ENCODE results near the gene ELL. TPM values are rescaled to one million over a fixed set of nuclear protein-coding genes. Genes with fewer than 3 reads are reported as not detected.

The ELL gene
- total and polyA plus RNA-seq, 9 of the 15 experiments (the other 6 are each of a cell fraction or from before 2014, with no cell fraction given) = 0.24 to 22.5 (median 4.1) TPM

- no peak for TF ChIP-seq NR0B1 (IDR thresholded peaks at IDR 0.05; ENCODE audit: partially characterized antibody)
- no peak for TF ChIP-seq ZNF444 (CRISPR knock-in tag; IDR thresholded peaks at IDR 0.05)
- TF ChIP-seq NFATC3 (IDR thresholded peaks at IDR 0.05) = no peak
- TF ChIP-seq, protein P1, sequence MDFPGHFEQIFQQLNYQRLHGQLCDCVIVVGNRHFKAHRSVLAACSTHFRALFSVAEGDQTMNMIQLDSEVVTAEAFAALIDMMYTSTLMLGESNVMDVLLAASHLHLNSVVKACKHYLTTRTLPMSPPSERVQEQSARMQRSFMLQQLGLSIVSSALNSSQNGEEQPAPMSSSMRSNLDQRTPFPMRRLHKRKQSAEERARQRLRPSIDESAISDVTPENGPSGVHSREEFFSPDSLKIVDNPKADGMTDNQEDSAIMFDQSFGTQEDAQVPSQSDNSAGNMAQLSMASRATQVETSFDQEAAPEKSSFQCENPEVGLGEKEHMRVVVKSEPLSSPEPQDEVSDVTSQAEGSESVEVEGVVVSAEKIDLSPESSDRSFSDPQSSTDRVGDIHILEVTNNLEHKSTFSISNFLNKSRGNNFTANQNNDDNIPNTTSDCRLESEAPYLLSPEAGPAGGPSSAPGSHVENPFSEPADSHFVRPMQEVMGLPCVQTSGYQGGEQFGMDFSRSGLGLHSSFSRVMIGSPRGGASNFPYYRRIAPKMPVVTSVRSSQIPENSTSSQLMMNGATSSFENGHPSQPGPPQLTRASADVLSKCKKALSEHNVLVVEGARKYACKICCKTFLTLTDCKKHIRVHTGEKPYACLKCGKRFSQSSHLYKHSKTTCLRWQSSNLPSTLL (IDR thresholded peaks at IDR 0.05) = no peak
- TF ChIP-seq ERF (CRISPR knock-in tag; IDR thresholded peaks at IDR 0.05) = no peak
- no peak for TF ChIP-seq NUFIP1 (IDR thresholded peaks at IDR 0.05; ENCODE audit: partially characterized antibody)
- peak; percentile 44; the same call in 1 of the 2 replicates for TF ChIP-seq POLR2AphosphoS2 (IDR thresholded peaks at IDR 0.05; ENCODE audit: low read length)
- TF ChIP-seq, protein P2, sequence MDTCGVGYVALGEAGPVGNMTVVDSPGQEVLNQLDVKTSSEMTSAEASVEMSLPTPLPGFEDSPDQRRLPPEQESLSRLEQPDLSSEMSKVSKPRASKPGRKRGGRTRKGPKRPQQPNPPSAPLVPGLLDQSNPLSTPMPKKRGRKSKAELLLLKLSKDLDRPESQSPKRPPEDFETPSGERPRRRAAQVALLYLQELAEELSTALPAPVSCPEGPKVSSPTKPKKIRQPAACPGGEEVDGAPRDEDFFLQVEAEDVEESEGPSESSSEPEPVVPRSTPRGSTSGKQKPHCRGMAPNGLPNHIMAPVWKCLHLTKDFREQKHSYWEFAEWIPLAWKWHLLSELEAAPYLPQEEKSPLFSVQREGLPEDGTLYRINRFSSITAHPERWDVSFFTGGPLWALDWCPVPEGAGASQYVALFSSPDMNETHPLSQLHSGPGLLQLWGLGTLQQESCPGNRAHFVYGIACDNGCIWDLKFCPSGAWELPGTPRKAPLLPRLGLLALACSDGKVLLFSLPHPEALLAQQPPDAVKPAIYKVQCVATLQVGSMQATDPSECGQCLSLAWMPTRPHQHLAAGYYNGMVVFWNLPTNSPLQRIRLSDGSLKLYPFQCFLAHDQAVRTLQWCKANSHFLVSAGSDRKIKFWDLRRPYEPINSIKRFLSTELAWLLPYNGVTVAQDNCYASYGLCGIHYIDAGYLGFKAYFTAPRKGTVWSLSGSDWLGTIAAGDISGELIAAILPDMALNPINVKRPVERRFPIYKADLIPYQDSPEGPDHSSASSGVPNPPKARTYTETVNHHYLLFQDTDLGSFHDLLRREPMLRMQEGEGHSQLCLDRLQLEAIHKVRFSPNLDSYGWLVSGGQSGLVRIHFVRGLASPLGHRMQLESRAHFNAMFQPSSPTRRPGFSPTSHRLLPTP (IDR thresholded peaks at IDR 0.05; ENCODE audit: borderline replicate concordance, extremely low read depth, insufficient read length) = no peak
- no peak for TF ChIP-seq BRF1 (IDR thresholded peaks at IDR 0.05; ENCODE audit: borderline replicate concordance, extremely low read depth, insufficient read length)
- peak; percentile 56 for TF ChIP-seq CCNT2 (IDR thresholded peaks at IDR 0.05; ENCODE audit: borderline replicate concordance, extremely low read depth, insufficient read length, low read depth, low read length)
- TF ChIP-seq ZBTB17 (CRISPR knock-in tag; IDR thresholded peaks at IDR 0.05) = no peak; the same call in 1 of the 2 replicates
- TF ChIP-seq TRIM24 (IDR thresholded peaks at IDR 0.05) = no peak
- no peak for TF ChIP-seq CBX3 (IDR thresholded peaks at IDR 0.05; ENCODE audit: borderline replicate concordance in 1 of 2, low read length in 2 of 2)
- TF ChIP-seq U2AF1 (optimal IDR thresholded peaks at IDR 0.05; ENCODE audit: low read depth, low read length) = peak; percentile 32
Observed at GRCh38 chr19:18433015-18433691, 88.7 kb downstream of the ELL start (continued).
